Measurements from ENCODE around the gene MIPOL1. TPM values are rescaled to one million over a fixed set of nuclear protein-coding genes. Genes with fewer than 3 reads are reported as not detected.

MIPOL1 gene
- total RNA-seq, 1 experiment from 2014 or later, result 15.4 TPM

GRCh38 chr14:37474191-37474590 is 276.5 kb downstream of the MIPOL1 start:
- CTCF ChIA-PET, result no interaction called here

GRCh38 chr14:37480446-37481290 is 282.9 kb downstream of the MIPOL1 start:
- CTCF ChIA-PET, result no interaction called here
- DNase-seq (ENCODE audit: low read depth, low spot score) (no peak), ATAC-seq (no peak)
- Histone ChIP-seq H3K27ac (ENCODE audit: low read depth, low read length) (no peak overlapping the region), H2AFZ (ENCODE audit: low read depth, low read length, poor library complexity, severe bottlenecking) (no peak overlapping the region), H3K9me3 (ENCODE audit: control insufficient read depth in 1 of 2, insufficient read depth in 1 of 2, low read depth in 1 of 2, low read length in 2 of 2) (no peaks in the 10 kb centered on the region), H3K4me1 (ENCODE audit: control insufficient read depth in 1 of 2, insufficient read depth in 2 of 2, low read length in 2 of 2) (no peaks in the 10 kb centered on the region), H3K27me3 (ENCODE audit: insufficient read depth, low read length) (no peaks in the 10 kb centered on the region), H3K36me3 (ENCODE audit: control insufficient read depth in 1 of 2, insufficient read depth in 2 of 2, low read length in 2 of 2) (no peaks in the 10 kb centered on the region), H4K20me1 (ENCODE audit: insufficient read depth) (no peaks in the 10 kb centered on the region), H3K79me2 (ENCODE audit: insufficient read depth, low read length) (no peaks in the 10 kb centered on the region), H3K4me2 (ENCODE audit: low read length) (no peak overlapping the region), H3K9ac (ENCODE audit: low read length) (no peak overlapping the region), H3K4me3 (replicated peaks in 1 of 2; ENCODE audit: low read depth in 1 of 2, low read length in 2 of 2) (no peak overlapping the region), H3K9me2 (ENCODE audit: insufficient read depth) (no peaks in the 10 kb centered on the region)
- RAD21 ChIA-PET (ENCODE audit: low non-redundant PET in 1 of 2, low total read pairs in 2 of 2, uncharacterized antibody in 2 of 2, unreplicated experiment in 2 of 2), result no interaction called here
- BruUV-seq (replicated peaks), result no TSS peak
- POLR2A ChIA-PET, result no interaction called here
- intact Hi-C loops (cut with micrococcal nuclease), result no loop called here
- no peak for TF ChIP-seq EZH2phosphoT487 (IDR thresholded peaks at IDR 0.05; ENCODE audit: borderline replicate concordance)
- TF ChIP-seq JUND (IDR thresholded peaks at IDR 0.05), result no peak
- TF ChIP-seq POLR2AphosphoS5 (IDR thresholded peaks at IDR 0.05; ENCODE audit: low read depth, low read length), result no peak
- TF ChIP-seq CTCF (IDR thresholded peaks at IDR 0.05 in 2 of 3, conservative IDR thresholded peaks at IDR 0.05 in 1 of 3; ENCODE audit: borderline replicate concordance in 1 of 3, insufficient read depth in 1 of 3, low read depth in 2 of 3, low read length in 2 of 3), result no peak
- no peak for TF ChIP-seq ZNF274 (IDR thresholded peaks at IDR 0.05; ENCODE audit: low read depth, low read length)
- TF ChIP-seq MAX (IDR thresholded peaks at IDR 0.05), result no peak
- no peak for TF ChIP-seq YY1 (IDR thresholded peaks at IDR 0.05; ENCODE audit: extremely low read depth, insufficient replicate concordance, low read depth, low read length)
- TF ChIP-seq TCF7L2 (IDR thresholded peaks at IDR 0.05; ENCODE audit: borderline replicate concordance, extremely low read depth, insufficient read depth, insufficient read length), result no peak
- TF ChIP-seq ATF3 (IDR thresholded peaks at IDR 0.05), result no peak
- TF ChIP-seq ELF1 (IDR thresholded peaks at IDR 0.05; ENCODE audit: borderline replicate concordance, low read depth), result no peak
- no peak for TF ChIP-seq SRF (IDR thresholded peaks at IDR 0.05; ENCODE audit: low read depth)
- no peak for TF ChIP-seq CBX3 (IDR thresholded peaks at IDR 0.05; ENCODE audit: low read depth)
- TF ChIP-seq FOSL1 (IDR thresholded peaks at IDR 0.05; ENCODE audit: low read depth), result no peak
- TF ChIP-seq ZFX (IDR thresholded peaks at IDR 0.05), result no peak
- TF ChIP-seq CEBPB (IDR thresholded peaks at IDR 0.05; ENCODE audit: low read depth), result no peak

More at GRCh38 chr14:37474191-37474590, 276.5 kb downstream of the MIPOL1 start:
- BruUV-seq (replicated peaks), result no TSS peak
- Histone ChIP-seq H3K36me3 (ENCODE audit: control insufficient read depth in 1 of 2, insufficient read depth in 2 of 2, low read length in 2 of 2) (no peaks in the 10 kb centered on the region), H3K9me2 (ENCODE audit: insufficient read depth) (no peaks in the 10 kb centered on the region), H3K4me2 (ENCODE audit: low read length) (no peak overlapping the region), H3K4me3 (replicated peaks in 1 of 2; ENCODE audit: low read depth in 1 of 2, low read length in 2 of 2) (no peak overlapping the region), H3K79me2 (ENCODE audit: insufficient read depth, low read length) (no peaks in the 10 kb centered on the region), H4K20me1 (ENCODE audit: insufficient read depth) (no peaks in the 10 kb centered on the region), H3K4me1 (ENCODE audit: control insufficient read depth in 1 of 2, insufficient read depth in 2 of 2, low read length in 2 of 2) (no peaks in the 10 kb centered on the region), H3K27ac (ENCODE audit: low read depth, low read length) (no peak overlapping the region), H2AFZ (ENCODE audit: low read depth, low read length, poor library complexity, severe bottlenecking) (no peak overlapping the region), H3K9ac (ENCODE audit: low read length) (no peak overlapping the region), H3K9me3 (ENCODE audit: control insufficient read depth in 1 of 2, insufficient read depth in 1 of 2, low read depth in 1 of 2, low read length in 2 of 2) (no peaks in the 10 kb centered on the region), H3K27me3 (ENCODE audit: insufficient read depth, low read length) (no peaks in the 10 kb centered on the region)
- no peak for TF ChIP-seq ELF1 (IDR thresholded peaks at IDR 0.05; ENCODE audit: borderline replicate concordance, low read depth)
- ChIA-PET POLR2A (no interaction called here), RAD21 (ENCODE audit: low non-redundant PET in 1 of 2, low total read pairs in 2 of 2, uncharacterized antibody in 2 of 2, unreplicated experiment in 2 of 2) (no interaction called here)
- no peak for DNase-seq (ENCODE audit: low read depth, low spot score)
- no peak for ATAC-seq
- intact Hi-C loops (cut with micrococcal nuclease), result no loop called here

Measured in HCT116 (cell line).